ENCODE data around the gene CDH16.
"Not testable (repeated sequence)": the region's sequence is repeated elsewhere in the genome, so short reads cannot be mapped to it uniquely, and the experiment has no call there.

CDH16 gene, protein sequence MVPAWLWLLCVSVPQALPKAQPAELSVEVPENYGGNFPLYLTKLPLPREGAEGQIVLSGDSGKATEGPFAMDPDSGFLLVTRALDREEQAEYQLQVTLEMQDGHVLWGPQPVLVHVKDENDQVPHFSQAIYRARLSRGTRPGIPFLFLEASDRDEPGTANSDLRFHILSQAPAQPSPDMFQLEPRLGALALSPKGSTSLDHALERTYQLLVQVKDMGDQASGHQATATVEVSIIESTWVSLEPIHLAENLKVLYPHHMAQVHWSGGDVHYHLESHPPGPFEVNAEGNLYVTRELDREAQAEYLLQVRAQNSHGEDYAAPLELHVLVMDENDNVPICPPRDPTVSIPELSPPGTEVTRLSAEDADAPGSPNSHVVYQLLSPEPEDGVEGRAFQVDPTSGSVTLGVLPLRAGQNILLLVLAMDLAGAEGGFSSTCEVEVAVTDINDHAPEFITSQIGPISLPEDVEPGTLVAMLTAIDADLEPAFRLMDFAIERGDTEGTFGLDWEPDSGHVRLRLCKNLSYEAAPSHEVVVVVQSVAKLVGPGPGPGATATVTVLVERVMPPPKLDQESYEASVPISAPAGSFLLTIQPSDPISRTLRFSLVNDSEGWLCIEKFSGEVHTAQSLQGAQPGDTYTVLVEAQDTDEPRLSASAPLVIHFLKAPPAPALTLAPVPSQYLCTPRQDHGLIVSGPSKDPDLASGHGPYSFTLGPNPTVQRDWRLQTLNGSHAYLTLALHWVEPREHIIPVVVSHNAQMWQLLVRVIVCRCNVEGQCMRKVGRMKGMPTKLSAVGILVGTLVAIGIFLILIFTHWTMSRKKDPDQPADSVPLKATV

DNA sequence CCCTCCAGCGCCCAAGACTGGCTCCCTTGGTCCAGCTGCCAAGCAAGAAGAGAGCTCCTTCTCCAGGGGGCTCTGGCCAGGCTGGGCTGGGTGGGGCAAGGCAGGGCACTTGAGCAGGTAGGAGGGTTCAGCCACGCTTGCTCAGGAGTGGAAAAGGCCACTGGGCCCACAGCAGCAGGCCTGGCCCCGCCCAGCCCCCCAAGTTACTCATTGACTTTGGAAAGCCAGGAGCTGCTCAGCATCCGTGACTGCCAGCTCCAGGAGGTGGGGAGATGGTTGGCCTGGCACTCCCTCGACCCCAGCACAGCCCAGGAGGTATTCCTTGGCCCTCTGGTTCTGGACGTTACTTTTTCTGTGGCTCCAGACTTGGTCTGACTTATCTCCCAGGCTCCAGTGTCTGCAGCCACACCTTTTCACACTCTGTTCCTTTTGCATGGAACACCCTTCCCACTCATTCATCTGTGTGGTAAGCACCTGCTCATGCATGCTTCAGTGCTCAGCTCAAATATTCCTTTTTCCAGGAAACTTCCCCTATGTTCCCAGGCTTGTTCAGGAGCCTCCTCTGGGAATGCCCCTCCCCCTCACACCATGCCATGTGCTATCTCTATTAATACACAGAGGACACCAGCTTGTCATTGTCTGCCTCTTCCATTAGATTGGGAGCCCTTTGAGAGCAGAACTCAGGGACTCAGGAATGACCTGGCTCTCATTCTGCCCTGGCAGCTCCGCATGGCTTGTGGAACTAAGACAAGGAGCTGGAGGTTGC is at the start of gene CDH16:
CDH16 (minus strand) TSS at position 83 of the 766 bp plus-strand sequence. CDS start 820 bp downstream, outside the sequence.
- no peak for DNase-seq (ENCODE audit: low read depth)

DNA sequence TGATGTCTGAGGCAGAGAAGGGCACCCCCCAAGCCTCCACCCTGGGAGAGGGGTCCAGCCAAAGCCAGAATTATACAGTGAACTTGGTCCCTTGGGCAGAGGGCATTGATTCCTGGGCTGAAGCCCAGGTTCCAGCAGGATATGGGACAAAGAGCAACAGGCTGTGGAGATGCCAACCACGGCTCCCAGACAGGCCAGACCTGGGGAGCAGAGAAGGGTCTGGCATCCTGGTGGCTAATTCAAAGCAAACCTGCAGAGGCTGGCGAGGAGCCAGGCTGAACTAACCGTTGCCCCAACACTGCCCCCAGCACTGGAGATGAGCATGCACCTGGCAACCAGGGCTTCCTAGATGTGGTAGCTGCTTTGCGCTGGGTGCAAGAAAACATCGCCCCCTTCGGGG is 45.4 kb upstream of the CDH16 start:
- DNase-seq (ENCODE audit: low read depth): no peak

DNA sequence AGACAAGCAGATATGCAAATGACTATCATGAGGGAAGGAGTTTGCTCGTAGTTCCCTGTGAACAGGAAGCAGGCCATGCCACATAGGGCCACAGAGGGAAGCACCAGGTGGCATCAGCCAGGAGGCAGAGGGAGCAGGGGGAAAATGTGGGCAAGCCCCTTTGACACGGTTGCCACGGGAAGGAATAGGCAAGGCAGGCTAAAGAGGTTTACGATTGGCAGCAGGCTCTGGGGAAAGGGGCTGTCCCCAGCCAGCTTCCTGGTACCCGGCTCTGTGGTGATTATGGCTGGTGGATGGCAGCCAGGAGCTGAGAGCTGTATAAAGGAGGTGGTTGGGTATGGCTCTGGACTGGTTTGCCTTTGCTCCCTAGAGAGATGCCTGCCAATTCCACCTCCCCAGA is 43.2 kb upstream of the CDH16 start:
- DNase-seq (ENCODE audit: low read depth): no peak

DNA sequence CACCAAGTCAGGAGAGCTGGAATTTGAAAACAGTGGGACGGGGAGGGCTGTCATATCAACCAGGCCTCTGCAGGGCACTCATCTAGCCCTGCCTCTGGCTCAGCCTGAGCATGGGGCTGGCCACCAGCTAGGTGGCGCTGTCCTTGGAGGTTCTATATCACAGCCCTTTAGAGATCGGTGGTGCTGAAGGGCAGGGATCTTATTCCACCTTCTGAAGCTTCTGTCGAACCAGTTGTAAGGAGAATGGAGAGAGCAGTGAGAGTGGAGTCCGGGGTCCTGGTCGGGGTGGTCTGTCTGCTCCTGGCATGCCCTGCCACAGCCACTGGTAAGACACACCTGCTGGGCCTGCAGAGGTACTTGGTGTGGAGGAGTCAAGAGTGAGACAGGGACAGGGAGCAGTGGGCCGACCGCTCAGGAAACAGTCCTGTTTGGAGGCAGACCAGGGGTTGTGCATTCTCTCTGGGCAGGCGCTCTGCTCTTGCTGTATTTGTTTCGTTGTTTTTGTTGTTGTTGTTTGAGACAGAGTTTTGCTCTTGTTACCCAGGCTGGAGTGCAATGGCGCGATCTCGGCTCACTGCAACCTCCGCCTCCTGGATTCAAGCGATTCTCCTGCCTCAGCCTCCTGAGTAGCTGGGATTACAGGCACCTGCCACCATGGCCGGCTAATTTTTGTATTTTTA is 42.5 kb upstream of the CDH16 start, which contains the start of gene CES3:
CES3 (plus strand) TSS at position 202 of the 680 bp plus-strand sequence; CDS start at position 244, 42 bp downstream.
- peak; percentile 29 for DNase-seq (ENCODE audit: low read depth)

DNA sequence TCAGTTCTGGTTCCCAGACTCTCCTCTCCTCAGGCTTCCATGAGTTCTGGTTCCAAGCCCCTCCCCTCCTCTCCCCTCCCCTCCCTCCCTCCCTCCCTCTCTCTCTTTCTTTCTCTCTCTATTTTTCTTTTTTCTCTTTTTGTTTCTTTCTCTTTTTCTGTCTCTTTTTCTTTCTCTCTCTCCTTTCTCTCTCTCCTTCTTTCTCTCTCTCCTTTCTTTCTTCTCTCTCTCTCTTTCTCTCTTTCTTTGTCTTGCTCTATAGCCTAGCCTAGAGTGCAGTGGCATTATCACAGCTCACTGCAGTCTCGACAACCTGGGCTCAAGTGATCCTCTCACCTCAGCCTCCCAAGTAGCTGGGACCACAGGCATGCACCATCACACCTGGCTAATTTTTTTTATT is 41.6 kb upstream of the CDH16 start:
- DNase-seq (ENCODE audit: low read depth): no peak

DNA sequence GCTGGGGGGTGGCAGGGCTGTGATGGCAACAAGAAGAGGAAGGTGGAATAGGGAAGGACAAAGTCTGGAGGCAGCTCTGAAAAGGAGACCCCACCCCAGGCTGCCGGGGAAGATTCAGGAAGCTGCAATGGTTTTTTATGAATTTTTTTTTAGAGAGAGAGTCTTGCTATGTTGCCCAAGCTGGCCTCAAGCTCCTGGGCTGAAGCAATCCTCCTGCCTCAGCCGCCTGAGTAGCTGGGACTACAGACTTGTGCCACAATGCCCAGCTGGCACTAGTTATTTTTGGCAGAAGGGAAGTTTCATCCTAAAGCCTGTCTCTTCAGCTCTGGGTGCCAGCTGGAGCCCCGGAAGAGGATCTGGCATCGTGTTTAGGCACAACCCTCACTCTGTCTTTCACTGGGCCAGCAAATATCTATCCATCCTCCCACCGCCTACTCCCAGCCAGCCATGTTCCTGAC is 41.0 kb upstream of the CDH16 start:
- no peak for DNase-seq (ENCODE audit: low read depth)

DNA sequence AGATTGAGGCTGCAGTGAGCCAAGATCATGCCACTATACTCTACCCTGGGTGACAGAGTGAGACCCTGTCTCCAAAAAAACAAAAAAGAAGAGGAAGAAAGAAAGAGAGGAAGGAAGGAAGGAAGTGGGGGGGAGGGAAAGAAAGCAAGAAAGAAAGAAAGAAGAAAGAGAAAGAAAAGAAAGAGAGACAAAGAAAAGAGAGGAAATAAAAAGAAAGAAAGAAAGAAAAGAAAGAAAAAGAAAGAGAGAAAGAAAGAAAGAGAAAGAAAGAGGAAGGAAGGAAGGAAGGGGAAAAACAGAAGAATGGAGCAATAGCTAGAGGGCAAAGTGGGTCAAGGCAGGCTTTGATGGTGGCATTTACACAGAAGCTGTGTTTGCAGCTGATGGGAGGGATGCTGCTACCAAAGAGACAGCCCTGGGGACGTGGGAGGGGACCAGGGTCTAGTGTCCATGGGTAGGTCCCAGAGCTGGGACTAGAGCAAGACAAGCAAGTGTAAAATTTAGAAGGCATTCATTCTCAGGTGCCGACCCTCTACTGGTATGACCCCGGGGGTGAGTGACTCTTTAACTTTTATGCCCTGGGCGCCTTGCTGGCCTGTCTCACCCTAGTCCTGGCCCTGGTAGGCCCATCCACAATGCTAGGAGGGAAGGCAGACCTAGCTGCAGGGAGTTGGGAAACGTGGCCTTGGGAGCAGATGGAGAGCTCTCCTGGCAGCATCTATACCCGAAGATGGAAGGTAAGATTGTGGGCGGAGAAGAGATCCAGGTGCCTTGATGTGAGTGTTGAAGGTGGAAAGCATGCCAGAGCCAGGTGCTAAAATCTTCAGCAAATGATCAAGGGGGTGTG is 40.4 kb upstream of the CDH16 start:
- DNase-seq (ENCODE audit: low read depth): no peak

DNA sequence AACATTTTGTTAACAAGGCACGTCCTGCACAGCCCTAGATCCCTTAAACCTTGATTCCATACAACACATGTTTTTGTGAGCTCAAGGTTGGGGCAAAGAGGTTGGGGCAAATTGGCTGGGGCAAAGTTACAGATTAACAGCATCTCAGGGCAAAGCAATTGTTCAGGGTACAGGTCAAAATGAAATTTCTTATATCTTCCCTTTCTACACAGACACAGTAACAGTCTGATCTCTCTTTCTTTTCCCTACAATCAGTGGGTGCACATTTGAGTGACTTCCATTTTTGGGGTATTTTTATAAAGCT is 37.4 kb upstream of the CDH16 start:
- DNase-seq (ENCODE audit: low read depth): not testable (repeated sequence)

DNA sequence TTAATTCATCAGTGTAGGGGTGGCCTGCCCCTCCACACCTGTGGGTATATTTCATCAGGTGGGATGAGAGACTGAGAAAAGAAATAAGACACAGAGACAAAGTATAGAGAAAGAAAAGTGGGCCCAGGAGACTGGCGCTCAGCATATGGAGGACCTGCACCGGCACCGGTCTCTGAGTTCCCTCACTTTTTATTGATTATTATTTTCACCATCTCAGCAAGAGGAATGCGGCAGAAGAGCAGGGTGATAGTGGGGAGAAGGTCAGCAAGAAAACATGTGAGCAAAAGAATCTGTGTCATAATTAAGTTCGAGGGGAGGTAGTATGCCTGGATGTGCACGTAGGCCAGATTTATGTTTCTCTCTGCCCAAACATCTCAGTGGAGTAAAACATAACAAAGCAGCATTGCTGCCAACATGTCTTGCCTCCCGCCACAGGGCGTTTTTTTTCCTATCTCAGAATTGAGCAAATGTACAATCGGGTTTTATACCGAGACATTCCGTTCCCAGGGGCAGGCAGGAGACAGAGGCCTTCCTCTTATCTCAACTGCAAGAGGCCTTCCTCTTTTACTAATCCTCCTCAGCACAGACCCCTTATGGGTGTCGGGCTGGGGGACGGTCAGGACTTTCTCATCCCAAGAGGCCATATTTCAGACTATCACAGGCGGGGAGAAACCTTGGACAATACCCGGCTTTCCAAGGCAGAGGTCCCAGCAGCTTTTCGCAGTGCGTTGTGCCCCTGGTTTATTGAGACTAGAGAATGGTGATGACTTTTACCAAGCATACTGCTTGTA is 36.9 kb upstream of the CDH16 start:
- DNase-seq (ENCODE audit: low read depth): not testable (repeated sequence)

DNA sequence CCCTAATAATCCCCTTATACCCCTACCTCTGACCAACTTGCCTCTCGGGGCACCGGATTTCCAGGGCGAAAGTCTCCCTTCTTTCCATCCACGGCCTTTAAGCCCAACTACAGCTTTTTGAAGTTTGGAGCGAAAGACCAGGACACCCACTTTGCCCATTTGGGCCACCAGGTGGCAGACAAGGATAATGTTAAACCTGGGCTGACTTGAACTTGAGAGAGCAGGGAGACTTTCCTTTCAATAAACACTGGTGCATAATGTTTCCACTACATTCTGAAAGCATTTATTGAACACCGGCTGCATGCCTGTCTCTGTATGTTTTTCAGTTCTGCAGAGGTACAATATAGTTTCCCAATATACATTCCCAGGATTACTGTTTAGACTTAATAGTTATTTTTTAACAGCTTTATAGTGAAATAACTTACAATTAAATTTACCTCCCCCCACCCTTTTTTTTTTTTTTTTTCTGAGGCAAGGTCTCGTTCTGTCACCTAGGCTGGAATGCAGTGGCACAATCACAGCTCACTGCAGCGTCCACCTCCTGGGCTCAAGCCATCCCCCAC is 35.5 kb upstream of the CDH16 start:
- DNase-seq (ENCODE audit: low read depth): peak; percentile 53

DNA sequence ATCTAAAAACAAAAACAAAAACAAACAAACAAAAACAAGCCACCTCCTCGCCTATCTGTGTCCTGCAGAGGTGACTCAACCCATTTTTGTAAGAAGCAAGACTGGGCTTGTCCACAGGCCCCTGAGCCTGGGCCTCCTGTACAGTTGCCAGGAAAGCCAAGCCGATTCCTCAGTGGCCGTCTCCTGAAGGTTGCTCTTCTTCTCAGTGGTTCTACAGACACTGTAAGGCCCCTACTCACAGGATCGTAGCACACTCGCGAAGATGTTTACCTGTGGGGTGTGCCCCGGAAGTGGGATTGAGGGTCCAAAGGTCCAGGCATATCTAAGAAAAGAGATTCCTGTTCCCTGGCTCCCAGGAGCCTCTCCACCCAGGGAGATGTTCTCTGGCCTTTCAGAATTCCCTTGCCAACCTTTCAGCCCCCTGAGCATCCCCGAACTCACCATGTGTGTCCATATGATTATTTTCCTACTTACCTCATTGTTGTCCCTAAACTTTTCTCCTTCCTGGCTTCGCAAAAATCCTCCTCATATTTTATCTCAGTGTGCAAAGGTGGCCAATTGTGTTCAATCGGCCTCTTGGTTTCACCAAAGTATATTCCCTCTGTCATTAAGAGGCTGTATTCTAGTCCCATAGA is 34.9 kb upstream of the CDH16 start:
- no peak for DNase-seq (ENCODE audit: low read depth)

DNA sequence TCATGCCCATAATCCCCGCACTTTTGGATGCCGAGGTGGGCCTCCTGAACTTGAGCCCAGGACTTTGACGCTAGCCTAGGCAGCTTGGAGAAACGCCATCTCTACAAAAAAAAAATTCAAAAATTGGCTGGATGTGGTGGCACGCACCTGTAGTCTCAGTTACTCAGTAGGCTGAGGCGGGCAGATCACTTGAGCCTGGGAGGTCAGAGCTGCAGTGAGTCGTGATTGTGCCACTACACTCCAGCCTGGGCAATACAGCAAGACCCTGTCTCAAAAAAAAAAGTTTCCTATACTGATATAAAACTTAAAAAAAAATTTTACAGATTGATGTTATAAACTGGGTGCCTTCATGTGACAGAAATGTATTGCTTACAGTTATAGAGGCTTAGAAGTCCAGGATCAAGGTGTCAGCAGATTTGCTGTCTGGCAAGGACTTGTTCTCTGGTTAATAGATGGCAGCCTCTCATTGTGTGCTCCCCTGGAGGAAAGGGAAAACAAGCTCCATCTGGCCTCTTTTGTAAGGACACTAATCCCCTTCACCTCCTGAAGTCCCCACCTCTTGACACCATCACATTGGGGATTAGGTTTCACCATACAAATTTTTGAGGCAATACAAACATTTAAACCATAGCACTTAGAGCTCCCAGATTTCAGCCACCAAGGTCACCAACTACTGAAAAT is 33.9 kb upstream of the CDH16 start:
- DNase-seq (ENCODE audit: low read depth): no peak

DNA sequence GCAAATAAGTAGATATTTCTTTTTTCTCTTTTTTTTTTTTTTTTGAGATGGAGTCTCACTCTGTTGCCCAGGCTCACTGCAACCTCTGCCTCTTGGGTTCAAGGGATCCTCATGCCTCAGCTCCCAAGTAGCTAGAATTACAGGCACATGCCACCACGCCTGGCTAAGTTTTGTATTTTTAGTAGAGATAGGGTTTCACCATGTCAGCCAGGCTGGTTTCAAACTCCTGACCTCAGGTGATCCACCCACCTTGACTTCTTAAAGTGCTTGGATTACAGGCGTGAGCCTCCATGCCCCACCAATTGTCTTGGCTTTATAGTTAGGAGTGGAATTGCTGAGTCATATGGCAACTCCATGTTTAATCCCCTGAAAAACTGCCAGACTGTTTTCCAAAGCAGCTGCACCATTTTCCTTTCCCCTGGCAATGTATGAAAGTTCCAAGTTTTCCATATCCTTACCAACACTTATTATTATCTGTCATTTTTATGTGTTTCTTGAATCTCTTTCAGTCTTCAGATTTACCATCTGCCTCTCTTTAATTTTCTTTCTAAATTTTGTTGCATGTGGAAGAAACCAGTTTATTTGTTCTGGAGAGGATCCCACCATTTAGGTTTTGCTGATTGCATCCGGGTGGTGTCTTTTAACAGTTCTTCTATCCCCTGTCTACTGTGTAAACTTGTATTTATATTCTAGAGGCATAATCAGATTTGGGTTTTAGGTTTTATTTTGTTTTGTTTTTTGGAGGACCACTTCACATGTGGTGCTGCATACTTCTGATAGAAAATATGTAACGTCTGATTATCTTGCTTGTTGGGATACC is 32.5 kb upstream of the CDH16 start:
- DNase-seq (ENCODE audit: low read depth): no peak

DNA sequence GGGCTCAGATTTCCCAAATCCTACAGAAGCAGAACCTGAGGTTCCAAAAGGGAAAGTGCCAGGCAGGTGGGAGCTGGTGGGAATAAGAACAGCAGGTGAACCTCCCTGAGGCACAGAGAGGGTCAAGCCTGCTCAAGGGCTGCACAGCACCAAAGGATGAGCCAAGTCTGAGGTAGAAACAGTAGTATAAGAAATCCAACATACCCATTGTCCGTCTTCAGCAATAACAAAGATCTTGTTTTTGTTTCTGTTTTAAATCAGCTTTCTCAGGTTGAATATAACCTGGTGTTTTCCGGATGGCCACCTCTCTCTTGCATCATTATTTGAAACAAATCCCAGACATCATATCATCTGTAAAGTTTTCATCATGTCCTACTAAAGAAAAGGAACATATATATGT is 31.8 kb upstream of the CDH16 start:
- no peak for DNase-seq (ENCODE audit: low read depth)

DNA sequence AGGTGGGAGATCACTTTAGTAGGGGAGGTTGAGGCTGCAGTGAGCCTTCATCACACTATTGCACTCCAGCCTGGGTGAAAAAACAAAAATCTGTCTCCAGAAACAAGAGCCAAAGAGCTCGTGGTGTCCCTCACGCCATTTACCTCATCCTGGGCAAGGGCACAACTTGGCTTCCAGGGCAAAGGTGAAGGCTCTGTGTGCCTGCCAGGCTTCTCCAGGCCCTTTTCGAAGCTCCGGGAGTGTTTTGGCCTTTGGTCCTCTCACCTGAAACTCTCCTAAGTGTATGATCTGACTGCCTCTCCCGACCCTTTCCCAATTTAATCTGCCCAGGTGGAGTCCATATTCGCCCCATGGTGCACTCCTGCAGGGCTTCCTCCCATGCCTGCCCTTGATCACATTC is 30.8 kb upstream of the CDH16 start:
- DNase-seq (ENCODE audit: low read depth): no peak

DNA sequence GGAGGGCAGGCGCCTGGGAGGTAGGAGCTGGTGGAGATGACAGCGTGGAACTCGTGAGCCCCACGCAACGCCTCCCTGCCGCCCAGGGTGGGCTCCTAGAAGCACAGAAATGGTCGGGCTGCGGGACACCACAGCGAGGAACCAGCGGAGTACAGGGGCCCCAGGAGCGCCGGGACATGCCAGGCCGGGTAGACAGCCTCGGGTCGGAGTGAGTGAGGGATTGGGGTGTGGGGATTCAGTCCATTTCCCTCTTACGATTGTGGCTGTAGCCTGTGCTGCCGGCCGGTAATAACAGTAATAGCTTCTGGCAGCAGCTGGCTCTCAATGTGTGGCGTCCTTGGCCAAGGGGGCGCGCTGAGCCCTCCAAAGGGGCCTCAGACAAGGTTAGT is 30.1 kb upstream of the CDH16 start:
- DNase-seq (ENCODE audit: low read depth): no peak

DNA sequence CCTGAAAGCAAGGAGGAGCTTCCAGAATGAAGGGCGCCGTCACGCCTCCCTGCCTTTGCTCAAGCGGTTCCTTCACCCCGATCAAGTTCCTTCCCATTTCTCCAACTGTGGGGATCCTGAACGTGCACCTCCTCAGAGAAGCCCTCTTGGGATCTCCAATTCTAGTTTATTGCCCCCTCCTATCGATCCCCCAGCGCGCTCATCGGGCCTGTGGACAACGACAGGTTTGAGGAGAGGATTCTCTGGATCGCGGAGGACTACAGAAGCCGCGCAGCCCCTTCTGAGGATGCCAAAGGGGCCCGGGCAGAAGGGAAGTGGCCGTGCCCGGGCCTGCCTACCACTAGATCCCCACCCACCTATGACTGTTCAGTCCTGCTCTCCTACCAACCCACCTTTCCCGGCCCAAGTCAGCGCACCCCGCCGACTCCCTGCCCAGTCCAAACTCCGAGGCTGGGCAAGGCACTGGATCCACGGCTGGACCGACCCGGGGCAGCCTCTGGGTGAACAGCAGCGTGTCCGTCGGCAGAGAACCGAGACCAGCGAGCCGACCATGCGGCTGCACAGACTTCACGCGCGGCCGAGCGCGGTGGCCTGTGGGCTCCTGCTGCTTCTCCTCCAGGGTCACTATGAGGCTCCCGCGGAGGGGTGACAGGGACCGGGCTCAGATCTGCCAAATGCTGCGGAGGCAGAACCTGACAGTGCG is 29.6 kb upstream of the CDH16 start:
- DNase-seq (ENCODE audit: low read depth): no peak

Measured in activated T-helper 1 cell treated with Interleukin-2 at 50 U/mL for 16 hours (primary cell).